ENCODE measurements around the gene LENEP.
A peak's percentile ranks its signal among the peaks of the same experiment; 100 is the strongest.

The LENEP gene

DNA sequence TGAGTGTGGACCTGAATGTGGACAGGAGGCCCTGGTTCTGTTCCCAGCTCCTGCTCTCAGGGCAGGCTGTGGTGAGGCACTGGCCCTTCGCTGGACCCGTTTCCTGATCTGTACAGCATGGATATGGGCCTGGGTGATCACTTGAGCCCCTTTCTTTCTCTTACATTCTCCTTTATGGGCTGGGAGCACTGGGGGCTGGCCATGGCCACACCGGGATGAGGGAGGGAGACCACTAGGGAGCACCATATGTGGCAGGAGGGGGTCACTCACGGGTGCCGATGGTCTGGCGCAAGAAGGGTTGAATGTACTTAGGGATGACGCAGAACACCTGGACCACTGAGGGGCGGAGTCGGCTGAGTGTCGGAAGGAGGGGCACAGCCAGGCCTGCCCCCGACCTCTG lies 37.5 kb downstream of the LENEP start:
- H2AK5ac ChIP-seq (ENCODE audit: low read depth, low read length): peak overlapping the region; percentile 70

DNA sequence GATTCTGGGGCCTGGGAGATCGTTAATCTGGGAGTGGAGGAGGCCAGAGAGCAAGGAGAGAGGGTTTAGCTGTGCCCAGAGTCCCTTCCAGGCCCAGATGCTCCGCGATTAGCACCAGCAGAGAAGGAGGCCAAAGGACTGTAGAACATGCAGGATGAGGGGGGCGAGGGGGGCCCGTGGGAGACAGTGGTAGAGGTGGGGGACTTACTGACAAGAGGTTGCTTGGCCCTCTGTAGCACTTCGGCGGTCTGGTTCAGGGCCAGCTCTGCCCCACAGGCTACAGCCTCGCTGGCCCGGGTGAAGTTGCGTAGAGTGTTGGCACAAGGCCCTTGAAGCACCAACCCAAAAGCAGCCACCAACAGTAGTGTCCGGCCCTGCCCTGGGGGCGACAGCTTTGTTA lies 39.5 kb downstream of the LENEP start:
- no peaks in the 10 kb centered on the region for H3K36me3 ChIP-seq (replicated peaks in 1 of 2; ENCODE audit: control insufficient read depth in 2 of 2, insufficient read depth in 2 of 2, low read length in 2 of 2)
- no peaks in the 10 kb centered on the region for H3K27me3 ChIP-seq (ENCODE audit: control insufficient read depth in 3 of 3, insufficient read depth in 3 of 3, low read depth in 1 of 3, low read length in 3 of 3)

More for the DNA sequence above, 37.5 kb downstream of the LENEP start:
- Histone ChIP-seq H3K4me3 (ENCODE audit: low read length in 2 of 2) (no peak overlapping the region), H3K23ac (ENCODE audit: low read depth, low read length, poor library complexity) (no peak overlapping the region), H3K36me3 (replicated peaks in 1 of 2; ENCODE audit: control insufficient read depth in 2 of 2, insufficient read depth in 2 of 2, low read length in 2 of 2) (no peaks in the 10 kb centered on the region), H4K91ac (ENCODE audit: low read depth, low read length, poor library complexity) (no peak overlapping the region), H3K27ac (replicated peaks; ENCODE audit: low read length) (no peak overlapping the region), H3K14ac (ENCODE audit: low read length) (peak overlapping the region; percentile 17), H2BK12ac (ENCODE audit: low read length) (no peak overlapping the region), H3K9me3 (replicated peaks in 1 of 2; ENCODE audit: control insufficient read depth in 2 of 2, insufficient read depth in 1 of 2, low read depth in 1 of 2, low read length in 2 of 2) (no peaks in the 10 kb centered on the region), H2AFZ (ENCODE audit: low read length) (no peak overlapping the region), H4K8ac (ENCODE audit: low read depth, low read length) (peak overlapping the region; percentile 43), H3K79me1 (ENCODE audit: low read depth, low read length) (no peaks in the 10 kb centered on the region), H3K4me2 (ENCODE audit: insufficient read depth, low read length, poor library complexity, severe bottlenecking) (no peak overlapping the region), H3K4me1 (ENCODE audit: control insufficient read depth in 2 of 2, insufficient read depth in 1 of 2, low read depth in 1 of 2, low read length in 2 of 2) (no peaks in the 10 kb centered on the region), H3K27me3 (ENCODE audit: control insufficient read depth in 3 of 3, insufficient read depth in 3 of 3, low read depth in 1 of 3, low read length in 3 of 3) (no peaks in the 10 kb centered on the region), H3K9ac (ENCODE audit: low read depth, low read length, poor library complexity) (no peak overlapping the region), H3K18ac (ENCODE audit: low read length) (no peak overlapping the region), H2BK120ac (ENCODE audit: low read depth, low read length) (no peak overlapping the region), H2BK5ac (ENCODE audit: low read length) (no peak overlapping the region), H3K4ac (ENCODE audit: low read length) (no peak overlapping the region), H2BK15ac (ENCODE audit: low read length) (peak overlapping the region; percentile 89)
- no peak for DNase-seq (ENCODE audit: low spot score)
- no CpG with 5 or more reads among the region's 11 CpGs for WGBS, 2 donors (ENCODE audit: extremely low coverage in 2 of 2, insufficient read length in 2 of 2, insufficient replicate concordance in 1 of 2)

DNA sequence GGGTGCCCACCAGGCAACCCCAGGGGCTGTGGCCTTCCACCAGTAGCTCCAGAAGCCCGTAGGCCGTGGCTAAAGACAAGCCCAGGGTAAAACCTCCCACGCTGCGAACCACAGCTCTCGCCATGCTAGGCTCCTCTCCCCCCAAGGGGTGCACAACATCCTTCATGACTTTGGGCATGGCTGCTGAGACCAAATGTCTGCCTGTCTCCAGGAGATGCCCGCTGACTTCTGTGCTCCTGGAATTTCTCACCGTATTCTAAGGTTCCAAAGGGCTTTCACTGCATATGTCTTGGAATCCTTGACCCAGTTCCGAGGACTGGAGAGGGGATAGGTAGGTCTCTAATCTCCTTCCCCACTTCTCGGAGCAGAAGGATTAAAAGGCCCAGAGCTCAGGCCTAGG lies 40.1 kb downstream of the LENEP start, which contains the start of the genes DCST1 and DCST2:
TSS of gene DCST1 (plus strand) at position 301 of the 400 bp plus-strand sequence. CDS start 213 bp downstream, outside the sequence.
TSS of gene DCST2 (minus strand) at position 258 of the 400 bp plus-strand sequence. CDS start at position 178, 80 bp downstream.
- Histone ChIP-seq H4K8ac (ENCODE audit: low read depth, low read length) (no peak within 1 kb of the TSS), H3K9me3 (replicated peaks in 1 of 2; ENCODE audit: control insufficient read depth in 2 of 2, insufficient read depth in 1 of 2, low read depth in 1 of 2, low read length in 2 of 2) (no peaks in the 10 kb centered on the region), H3K36me3 (replicated peaks in 1 of 2; ENCODE audit: control insufficient read depth in 2 of 2, insufficient read depth in 2 of 2, low read length in 2 of 2) (no peaks in the 10 kb centered on the region), H3K14ac (ENCODE audit: low read length) (no peak within 1 kb of the TSS), H3K4ac (ENCODE audit: low read length) (no peak within 1 kb of the TSS), H3K9ac (ENCODE audit: low read depth, low read length, poor library complexity) (no peak within 1 kb of the TSS), H4K91ac (ENCODE audit: low read depth, low read length, poor library complexity) (no peak within 1 kb of the TSS), H3K23ac (ENCODE audit: low read depth, low read length, poor library complexity) (no peak within 1 kb of the TSS), H3K4me1 (ENCODE audit: control insufficient read depth in 2 of 2, insufficient read depth in 1 of 2, low read depth in 1 of 2, low read length in 2 of 2) (peaks cover 2 to 7% of the 10 kb centered on the region in 2 donors), H3K4me2 (ENCODE audit: insufficient read depth, low read length, poor library complexity, severe bottlenecking) (no peak within 1 kb of the TSS), H2BK12ac (ENCODE audit: low read length) (no peak within 1 kb of the TSS), H2BK5ac (ENCODE audit: low read length) (no peak within 1 kb of the TSS), H2AK5ac (ENCODE audit: low read depth, low read length) (peak within 1 kb of the TSS; percentile 79), H3K27me3 (ENCODE audit: control insufficient read depth in 3 of 3, insufficient read depth in 3 of 3, low read depth in 1 of 3, low read length in 3 of 3) (no peaks in the 10 kb centered on the region), H3K18ac (ENCODE audit: low read length) (peak within 1 kb of the TSS; percentile 54), H2BK120ac (ENCODE audit: low read depth, low read length) (no peak within 1 kb of the TSS), H3K4me3 (ENCODE audit: low read length in 2 of 2) (no peak within 1 kb of the TSS), H3K79me1 (ENCODE audit: low read depth, low read length) (no peaks in the 10 kb centered on the region), H2AFZ (ENCODE audit: low read length) (no peak within 1 kb of the TSS), H3K27ac (replicated peaks; ENCODE audit: low read length) (no peak within 1 kb of the TSS), H2BK15ac (ENCODE audit: low read length) (peak within 1 kb of the TSS; percentile 56)
- DNase-seq (ENCODE audit: low spot score): no peak
- WGBS, 2 donors (ENCODE audit: extremely low coverage in 2 of 2, insufficient read length in 2 of 2, insufficient replicate concordance in 1 of 2): no CpG with 5 or more reads among the region's 9 CpGs

More for the DNA sequence above, 39.5 kb downstream of the LENEP start:
- H4K91ac ChIP-seq (ENCODE audit: low read depth, low read length, poor library complexity): no peak overlapping the region
- no peak overlapping the region for H2BK15ac ChIP-seq (ENCODE audit: low read length)
- H2BK12ac ChIP-seq (ENCODE audit: low read length): no peak overlapping the region
- H3K27ac ChIP-seq (replicated peaks; ENCODE audit: low read length): no peak overlapping the region
- no peak overlapping the region for H3K4me3 ChIP-seq (ENCODE audit: low read length in 2 of 2)
- H3K4me2 ChIP-seq (ENCODE audit: insufficient read depth, low read length, poor library complexity, severe bottlenecking): no peak overlapping the region
- no peak overlapping the region for H2AFZ ChIP-seq (ENCODE audit: low read length)
- DNase-seq (ENCODE audit: low spot score): no peak
- H2AK5ac ChIP-seq (ENCODE audit: low read depth, low read length): no peak overlapping the region
- peaks cover 2 to 5% of the 10 kb centered on the region in 2 donors for H3K4me1 ChIP-seq (ENCODE audit: control insufficient read depth in 2 of 2, insufficient read depth in 1 of 2, low read depth in 1 of 2, low read length in 2 of 2)
- no peak overlapping the region for H2BK5ac ChIP-seq (ENCODE audit: low read length)
- no peak overlapping the region for H3K14ac ChIP-seq (ENCODE audit: low read length)
- H3K18ac ChIP-seq (ENCODE audit: low read length): no peak overlapping the region
- no peak overlapping the region for H2BK120ac ChIP-seq (ENCODE audit: low read depth, low read length)
- no peak overlapping the region for H3K9ac ChIP-seq (ENCODE audit: low read depth, low read length, poor library complexity)
- H3K23ac ChIP-seq (ENCODE audit: low read depth, low read length, poor library complexity): no peak overlapping the region
- H4K8ac ChIP-seq (ENCODE audit: low read depth, low read length): no peak overlapping the region
- H3K79me1 ChIP-seq (ENCODE audit: low read depth, low read length): no peaks in the 10 kb centered on the region
- no peaks in the 10 kb centered on the region for H3K9me3 ChIP-seq (replicated peaks in 1 of 2; ENCODE audit: control insufficient read depth in 2 of 2, insufficient read depth in 1 of 2, low read depth in 1 of 2, low read length in 2 of 2)
- no peak overlapping the region for H3K4ac ChIP-seq (ENCODE audit: low read length)
- no CpG with 5 or more reads among the region's 12 CpGs for WGBS, 2 donors (ENCODE audit: extremely low coverage in 2 of 2, insufficient read length in 2 of 2, insufficient replicate concordance in 1 of 2)

DNA sequence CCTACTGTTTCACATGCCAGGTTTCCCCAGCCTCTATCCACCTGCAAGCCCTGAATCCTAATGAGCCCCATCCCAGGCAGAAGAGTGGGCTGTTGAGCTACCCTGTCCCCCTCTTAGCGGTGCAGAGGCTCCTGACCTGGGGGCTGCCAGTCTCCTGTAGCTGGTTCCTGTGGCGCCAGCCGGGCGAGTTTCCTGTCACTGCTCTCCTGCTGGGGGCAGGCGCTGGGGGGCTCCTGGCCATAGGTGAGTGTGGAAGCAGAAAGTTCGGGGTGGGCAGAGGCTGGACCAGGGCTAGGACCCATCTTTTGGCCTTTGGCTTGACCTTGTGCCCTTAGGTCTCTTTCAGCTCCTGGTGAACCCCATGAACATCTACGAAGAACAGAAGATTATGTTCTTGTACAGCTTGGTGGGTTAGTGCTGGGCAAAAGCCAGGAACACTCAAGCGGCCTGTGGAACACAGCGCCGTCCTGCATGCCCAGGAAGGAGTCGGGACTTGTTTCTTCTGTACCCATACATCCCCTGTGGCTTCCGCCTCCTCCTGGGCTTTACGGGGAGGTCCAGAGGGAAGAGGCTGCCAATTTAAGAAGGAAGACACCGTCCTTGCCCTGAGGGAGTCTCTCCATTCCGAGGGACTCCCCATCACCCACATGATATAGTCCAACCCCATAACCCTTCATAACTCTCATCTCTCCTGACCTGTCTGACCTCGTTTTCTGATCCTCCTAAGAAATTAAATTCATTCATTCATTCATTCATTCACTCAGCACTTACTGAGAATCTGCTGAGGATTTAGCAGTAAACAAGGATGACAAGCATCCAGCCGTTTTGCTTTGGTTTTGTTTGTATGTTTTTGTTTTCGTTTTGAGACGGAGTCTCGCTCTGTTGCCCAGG lies 41.2 kb downstream of the LENEP start:
- Histone ChIP-seq H3K14ac (ENCODE audit: low read length) (no peak overlapping the region), H2BK15ac (ENCODE audit: low read length) (peak overlapping the region; percentile 56), H3K9me3 (replicated peaks in 1 of 2; ENCODE audit: control insufficient read depth in 2 of 2, insufficient read depth in 1 of 2, low read depth in 1 of 2, low read length in 2 of 2) (no peaks in the 10 kb centered on the region), H3K36me3 (replicated peaks in 1 of 2; ENCODE audit: control insufficient read depth in 2 of 2, insufficient read depth in 2 of 2, low read length in 2 of 2) (no peaks in the 10 kb centered on the region), H3K9ac (ENCODE audit: low read depth, low read length, poor library complexity) (no peak overlapping the region), H3K27ac (replicated peaks; ENCODE audit: low read length) (no peak overlapping the region), H2BK12ac (ENCODE audit: low read length) (no peak overlapping the region), H3K79me1 (ENCODE audit: low read depth, low read length) (no peaks in the 10 kb centered on the region), H2AFZ (ENCODE audit: low read length) (no peak overlapping the region), H2AK5ac (ENCODE audit: low read depth, low read length) (peak overlapping the region; percentile 79), H3K4me2 (ENCODE audit: insufficient read depth, low read length, poor library complexity, severe bottlenecking) (no peak overlapping the region), H2BK120ac (ENCODE audit: low read depth, low read length) (no peak overlapping the region), H4K91ac (ENCODE audit: low read depth, low read length, poor library complexity) (no peak overlapping the region), H3K27me3 (ENCODE audit: control insufficient read depth in 3 of 3, insufficient read depth in 3 of 3, low read depth in 1 of 3, low read length in 3 of 3) (no peaks in the 10 kb centered on the region), H3K4ac (ENCODE audit: low read length) (no peak overlapping the region), H2BK5ac (ENCODE audit: low read length) (no peak overlapping the region), H3K23ac (ENCODE audit: low read depth, low read length, poor library complexity) (no peak overlapping the region), H3K4me1 (ENCODE audit: control insufficient read depth in 2 of 2, insufficient read depth in 1 of 2, low read depth in 1 of 2, low read length in 2 of 2) (peaks cover 2 to 9% of the 10 kb centered on the region in 2 donors), H3K4me3 (ENCODE audit: low read length in 2 of 2) (no peak overlapping the region), H4K8ac (ENCODE audit: low read depth, low read length) (no peak overlapping the region), H3K18ac (ENCODE audit: low read length) (peak overlapping the region; percentile 54)
- no CpG with 5 or more reads among the region's 20 CpGs for WGBS, 2 donors (ENCODE audit: extremely low coverage in 2 of 2, insufficient read length in 2 of 2, insufficient replicate concordance in 1 of 2)
- DNase-seq (ENCODE audit: low spot score): no peak
